Neural cell (in vitro differentiated cells): ENCODE data around the gene METTL24. TPM values are rescaled to one million over a fixed set of nuclear protein-coding genes. Genes with fewer than 3 reads are reported as not detected.

Experiments
- H2AFZ ChIP-seq: fragments of 200-600, 300-800 bp; sonication (generic), shearing (Covaris generic); 2 replicates; pipeline ENCODE4 v1.6.0; 2014; ENCODE audit warnings: low read depth, mild to moderate bottlenecking, antibody characterized with exemption, low read length, moderate library complexity
- H3F3A ChIP-seq: fragments of 200-600 bp; shearing (Covaris generic); 2 replicates; pipeline ENCODE4 v1.6.1; 2016; ENCODE audit warnings: mild to moderate bottlenecking, moderate library complexity, mixed read lengths, antibody characterized with exemption, low read length; ENCODE audit not compliant: insufficient read depth, poor library complexity, severe bottlenecking
- H3K27ac ChIP-seq: fragments of 200-600, 300-800 bp; sonication (generic), shearing (Covaris generic); 2 replicates; pipeline ENCODE4 v1.5.1; 2014; ENCODE audit warnings: mild to moderate bottlenecking, low read length, moderate library complexity
- H3K27me3 ChIP-seq: fragments of 300-800, 200-600 bp; sonication (generic), shearing (Covaris generic); 2 replicates; pipeline ENCODE4 v1.6.0; 2014; ENCODE audit warnings: mild to moderate bottlenecking, low read depth, low read length, moderate library complexity; ENCODE audit not compliant: insufficient read depth
- H3K36me3 ChIP-seq: fragments of 300-800, 200-600 bp; sonication (generic), shearing (Covaris generic); 2 replicates; pipeline ENCODE4 v1.5.1; 2014; ENCODE audit warnings: mild to moderate bottlenecking, antibody characterized with exemption, low read length, moderate library complexity; ENCODE audit not compliant: insufficient read depth
- H3K4me2 ChIP-seq: fragments of 300-800, 200-600 bp; sonication (generic), shearing (Covaris generic); 2 replicates; pipeline ENCODE4 v1.6.0; 2014; ENCODE audit warnings: mild to moderate bottlenecking, low read length
- H3K4me3 ChIP-seq: fragments of 300-800, 200-600 bp; sonication (generic), shearing (Covaris generic); 2 replicates; pipeline ENCODE4 v1.5.1; 2014; ENCODE audit warnings: mild to moderate bottlenecking, low read length, moderate library complexity
- H3K79me2 ChIP-seq: fragments of 200-600 bp; shearing (Covaris generic); replicated peaks from 2 replicates; pipeline ENCODE4 v1.6.0; 2014; ENCODE audit warnings: mild to moderate bottlenecking, low read length, moderate library complexity; ENCODE audit not compliant: insufficient read depth
- H3K9ac ChIP-seq: fragments of 300-800, 200-600 bp; sonication (generic), shearing (Covaris generic); 2 replicates; pipeline ENCODE4 v1.6.1; 2016; ENCODE audit warnings: mild to moderate bottlenecking, low read length, mixed read lengths
- H3K9me2 ChIP-seq: fragments of 200-600 bp; shearing (Covaris generic); 2 replicates; pipeline ENCODE4 v1.6.1; 2016; ENCODE audit warnings: mild to moderate bottlenecking, low read length, mixed read lengths; ENCODE audit not compliant: insufficient read depth
- H3K9me3 ChIP-seq: fragments of 200-600, 300-800 bp; sonication (generic), shearing (Covaris generic); 2 replicates; pipeline ENCODE4 v1.6.1; 2016; ENCODE audit warnings: mild to moderate bottlenecking, mixed run types, low read length, moderate library complexity, mixed read lengths
- H4K20me1 ChIP-seq: fragments of 200-600 bp; shearing (Covaris generic); 2 replicates; pipeline ENCODE4 v1.6.1; 2016; ENCODE audit warnings: mild to moderate bottlenecking, mixed run types; ENCODE audit not compliant: insufficient read depth
- EP300 ChIP-seq: fragments of 450-650 bp; conservative IDR thresholded peaks from 2 replicates; pipeline ENCODE4 v1.6.1; 2014; ENCODE audit warnings: antibody characterized with exemption, mild to moderate bottlenecking, moderate library complexity; ENCODE audit not compliant: poor library complexity, severe bottlenecking
- EZH2 ChIP-seq: fragments of 200-600, 300-800 bp; shearing (Covaris generic), sonication (generic); IDR thresholded peaks from 2 replicates; pipeline ENCODE4 v1.6.1; 2014; ENCODE audit warnings: antibody characterized with exemption, low read length, borderline replicate concordance, mild to moderate bottlenecking; ENCODE audit not compliant: insufficient read depth, poor library complexity, severe bottlenecking
- MXI1 ChIP-seq: fragments of 450-650 bp; conservative IDR thresholded peaks from 2 replicates; pipeline ENCODE4 v1.6.1; 2014; ENCODE audit warnings: antibody characterized with exemption, mild to moderate bottlenecking; ENCODE audit not compliant: poor library complexity, severe bottlenecking
- POLR2AphosphoS5 ChIP-seq: IDR thresholded peaks from 2 replicates; pipeline ENCODE4 v1.6.1; 2012
- RAD21 ChIP-seq: fragments of 450-650 bp; conservative IDR thresholded peaks from 2 replicates; pipeline ENCODE4 v1.6.1; 2014; ENCODE audit warnings: antibody characterized with exemption, mild to moderate bottlenecking, moderate library complexity
- REST ChIP-seq: IDR thresholded peaks from 2 replicates; pipeline ENCODE4 v1.6.1; 2012; ENCODE audit warnings: borderline replicate concordance
- SMC3 ChIP-seq: fragments of 450-650 bp; conservative IDR thresholded peaks from 2 replicates; pipeline ENCODE4 v1.6.1; 2014; ENCODE audit warnings: antibody characterized with exemption, mild to moderate bottlenecking, moderate library complexity; ENCODE audit not compliant: poor library complexity
- TAF1 ChIP-seq: IDR thresholded peaks from 2 replicates; pipeline ENCODE4 v1.6.1; 2012; ENCODE audit warnings: low read depth
- polyA plus RNA-seq: library from polyadenylated mRNA; depleted of rRNA; stranded (reverse); fragments of >200 nt; gene quantifications from 2 replicates; pipeline ENCODE4 v1.2.3, GENCODE V29; 2014
- TF ChIP-seq, protein P1 (sequence below): fragments of 450-650 bp; IDR thresholded peaks from 2 replicates; pipeline ENCODE4 v1.5.1; 2014; ENCODE audit warnings: antibody characterized with exemption, mild to moderate bottlenecking, moderate library complexity; ENCODE audit not compliant: poor library complexity, severe bottlenecking

METTL24 gene
- polyA plus RNA-seq, 1 donor from 2014 or later: not detected

GRCh38 chr6:110217266-110217665 lies 140.9 kb downstream of the METTL24 start:
- Histone ChIP-seq H2AFZ (no peak overlapping the region), H3K9me3 (no peaks in the 10 kb centered on the region), H3F3A (no peaks in the 10 kb centered on the region), H3K79me2 (no peaks in the 10 kb centered on the region), H3K36me3 (peaks cover 24% of the 10 kb centered on the region), H3K4me2 (no peak overlapping the region), H4K20me1 (no peaks in the 10 kb centered on the region), H3K27me3 (no peaks in the 10 kb centered on the region), H3K27ac (no peak overlapping the region), H3K4me3 (no peak overlapping the region), H3K9me2 (no peaks in the 10 kb centered on the region), H3K9ac (no peak overlapping the region)
- TF ChIP-seq TAF1 (no peak), POLR2AphosphoS5 (no peak), RAD21 (no peak), EZH2 (no peak), EP300 (no peak), REST (no peak), SMC3 (no peak), MXI1 (no peak)
- TF ChIP-seq, protein P1, sequence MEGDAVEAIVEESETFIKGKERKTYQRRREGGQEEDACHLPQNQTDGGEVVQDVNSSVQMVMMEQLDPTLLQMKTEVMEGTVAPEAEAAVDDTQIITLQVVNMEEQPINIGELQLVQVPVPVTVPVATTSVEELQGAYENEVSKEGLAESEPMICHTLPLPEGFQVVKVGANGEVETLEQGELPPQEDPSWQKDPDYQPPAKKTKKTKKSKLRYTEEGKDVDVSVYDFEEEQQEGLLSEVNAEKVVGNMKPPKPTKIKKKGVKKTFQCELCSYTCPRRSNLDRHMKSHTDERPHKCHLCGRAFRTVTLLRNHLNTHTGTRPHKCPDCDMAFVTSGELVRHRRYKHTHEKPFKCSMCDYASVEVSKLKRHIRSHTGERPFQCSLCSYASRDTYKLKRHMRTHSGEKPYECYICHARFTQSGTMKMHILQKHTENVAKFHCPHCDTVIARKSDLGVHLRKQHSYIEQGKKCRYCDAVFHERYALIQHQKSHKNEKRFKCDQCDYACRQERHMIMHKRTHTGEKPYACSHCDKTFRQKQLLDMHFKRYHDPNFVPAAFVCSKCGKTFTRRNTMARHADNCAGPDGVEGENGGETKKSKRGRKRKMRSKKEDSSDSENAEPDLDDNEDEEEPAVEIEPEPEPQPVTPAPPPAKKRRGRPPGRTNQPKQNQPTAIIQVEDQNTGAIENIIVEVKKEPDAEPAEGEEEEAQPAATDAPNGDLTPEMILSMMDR: no peak

DNA sequence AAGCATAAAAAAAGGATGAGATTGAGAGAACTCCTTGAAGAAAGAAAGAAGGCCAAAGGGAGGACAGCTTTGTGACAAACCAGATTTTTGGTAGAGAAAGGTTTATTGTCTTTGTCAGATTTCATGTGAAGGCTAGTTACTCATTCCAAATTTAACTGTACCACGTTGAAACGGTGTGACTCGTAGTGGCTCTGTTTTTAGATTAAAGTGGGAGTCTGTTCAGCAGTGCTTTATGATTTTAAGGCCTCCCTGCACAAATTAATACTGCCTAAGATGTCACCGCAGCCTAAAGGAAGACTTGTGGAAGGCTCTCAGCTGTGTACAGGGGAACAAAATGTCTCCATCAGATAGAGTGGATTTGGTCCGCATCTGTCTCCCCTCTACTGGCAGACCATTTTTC lies 142.0 kb downstream of the METTL24 start:
- H3K27ac ChIP-seq: no peak overlapping the region
- H3K9ac ChIP-seq: no peak overlapping the region
- TF ChIP-seq TAF1: no peak
- TF ChIP-seq MXI1: no peak
- H3K9me3 ChIP-seq: no peaks in the 10 kb centered on the region
- H3K4me3 ChIP-seq: no peak overlapping the region
- peaks cover 31% of the 10 kb centered on the region for H3K36me3 ChIP-seq
- no peaks in the 10 kb centered on the region for H3F3A ChIP-seq
- H3K4me2 ChIP-seq: no peak overlapping the region
- H3K79me2 ChIP-seq: no peaks in the 10 kb centered on the region
- H3K9me2 ChIP-seq: no peaks in the 10 kb centered on the region
- no peak overlapping the region for H2AFZ ChIP-seq
- H4K20me1 ChIP-seq: no peaks in the 10 kb centered on the region
- H3K27me3 ChIP-seq: no peaks in the 10 kb centered on the region

- H3K36me3 ChIP-seq: peaks cover 25% of the 10 kb centered on the region
- H2AFZ ChIP-seq: no peak overlapping the region
- H3K27me3 ChIP-seq: no peaks in the 10 kb centered on the region
- no peaks in the 10 kb centered on the region for H3K9me2 ChIP-seq
- H3K9me3 ChIP-seq: no peaks in the 10 kb centered on the region
- H3K4me3 ChIP-seq: no peak overlapping the region
- H3K9ac ChIP-seq: no peak overlapping the region
- no peaks in the 10 kb centered on the region for H3F3A ChIP-seq
- no peak overlapping the region for H3K27ac ChIP-seq
- H3K4me2 ChIP-seq: no peak overlapping the region
- no peaks in the 10 kb centered on the region for H4K20me1 ChIP-seq
- H3K79me2 ChIP-seq: no peaks in the 10 kb centered on the region
- TF ChIP-seq EP300: no peak
- no peak for TF ChIP-seq RAD21
- no peak for TF ChIP-seq POLR2AphosphoS5
These were observed 143.8 kb downstream of the METTL24 start for GRCh38 chr6:110214338-110214737.
